Cardiac muscle cell (in vitro differentiated cells and primary cell): ENCODE data around the gene POLR3H. TPM values are rescaled to one million over a fixed set of nuclear protein-coding genes. Genes with fewer than 3 reads are reported as not detected.

Source experiments
- DNase-seq, 2 donors: peaks; one replicate each; pipeline versions ENCODE4 v3.0.0 to v3.0.0-alpha.2; 2010 to 2017; ENCODE audit warnings: low read depth in 1 of 2, low spot score in 1 of 2
- H3K27ac ChIP-seq: fragments of 200-600 bp; sonication (generic); 2 replicates; pipeline ENCODE4 v1.5.1; 2016
- H3K27me3 ChIP-seq: fragments of 200-600 bp; sonication (generic); 2 replicates; pipeline ENCODE4 v1.6.0; 2016; ENCODE audit warnings: control low read depth
- H3K36me3 ChIP-seq: fragments of 200-600 bp; sonication (generic); 2 replicates; pipeline ENCODE4 v1.5.1; 2016; ENCODE audit warnings: control low read depth
- H3K4me1 ChIP-seq: fragments of 200-600 bp; sonication (generic); 2 replicates; pipeline ENCODE4 v1.8.1; 2017; ENCODE audit warnings: low read depth, mild to moderate bottlenecking, mixed run types
- H3K4me3 ChIP-seq: fragments of 200-600 bp; sonication (generic); 2 replicates; pipeline ENCODE4 v1.5.1; 2016; ENCODE audit warnings: mild to moderate bottlenecking
- H3K9me3 ChIP-seq: fragments of 200-600 bp; sonication (generic); 2 replicates; pipeline ENCODE4 v1.5.1; 2017; ENCODE audit warnings: low read depth, mild to moderate bottlenecking, control low read depth
- polyA plus RNA-seq: library from polyadenylated mRNA; unstranded; fragments of >200 nt; fragmentation: Nextera tagmentation; extraction: Ambion mirVana; gene quantifications from 2 replicates; pipeline ENCODE4 v1.2.1, GENCODE V29; 2016
- total RNA-seq: library from RNA; depleted of rRNA; stranded (reverse); fragments of >200 nt; gene quantifications from 2 replicates; pipeline ENCODE4 v1.2.3, GENCODE V29; 2016
- TF ChIP-seq, protein P1 (sequence below): IDR thresholded peaks from 2 replicates; pipeline ENCODE4 v1.5.1; 2012; ENCODE audit warnings: low read depth, mild to moderate bottlenecking, low read length

The POLR3H gene
- total and polyA plus RNA-seq, 2 experiments from 2014 or later = 11.4 to 30.9 TPM

DNA sequence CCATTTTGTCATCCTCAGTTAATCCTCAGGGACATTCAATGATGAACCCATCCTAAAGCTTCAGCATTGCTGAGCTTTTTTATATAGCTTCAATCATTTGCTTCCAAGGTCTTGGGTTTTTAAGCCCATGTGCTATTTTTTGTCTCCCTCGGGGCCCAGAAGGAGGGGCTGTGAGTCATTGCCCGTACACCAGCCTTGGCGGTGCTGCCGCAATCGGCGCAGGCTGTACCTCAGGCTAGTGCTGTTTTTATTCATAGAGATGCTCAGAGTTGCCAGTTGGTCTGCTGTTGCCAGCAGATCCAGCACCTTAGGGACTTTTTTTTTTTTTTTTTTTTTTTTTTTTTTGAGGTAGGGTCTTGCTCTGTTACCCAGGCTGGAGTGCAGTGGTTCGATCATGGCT is 39.9 kb downstream of the POLR3H start:
- H3K36me3 ChIP-seq = peaks cover 36% of the 10 kb centered on the region
- no peak overlapping the region for H3K27ac ChIP-seq
- peak in 1 of 2 donors; percentile 48 for DNase-seq
- no peaks in the 10 kb centered on the region for H3K4me1 ChIP-seq
- H3K9me3 ChIP-seq = no peaks in the 10 kb centered on the region
- no peak overlapping the region for H3K4me3 ChIP-seq
- TF ChIP-seq, protein P1, sequence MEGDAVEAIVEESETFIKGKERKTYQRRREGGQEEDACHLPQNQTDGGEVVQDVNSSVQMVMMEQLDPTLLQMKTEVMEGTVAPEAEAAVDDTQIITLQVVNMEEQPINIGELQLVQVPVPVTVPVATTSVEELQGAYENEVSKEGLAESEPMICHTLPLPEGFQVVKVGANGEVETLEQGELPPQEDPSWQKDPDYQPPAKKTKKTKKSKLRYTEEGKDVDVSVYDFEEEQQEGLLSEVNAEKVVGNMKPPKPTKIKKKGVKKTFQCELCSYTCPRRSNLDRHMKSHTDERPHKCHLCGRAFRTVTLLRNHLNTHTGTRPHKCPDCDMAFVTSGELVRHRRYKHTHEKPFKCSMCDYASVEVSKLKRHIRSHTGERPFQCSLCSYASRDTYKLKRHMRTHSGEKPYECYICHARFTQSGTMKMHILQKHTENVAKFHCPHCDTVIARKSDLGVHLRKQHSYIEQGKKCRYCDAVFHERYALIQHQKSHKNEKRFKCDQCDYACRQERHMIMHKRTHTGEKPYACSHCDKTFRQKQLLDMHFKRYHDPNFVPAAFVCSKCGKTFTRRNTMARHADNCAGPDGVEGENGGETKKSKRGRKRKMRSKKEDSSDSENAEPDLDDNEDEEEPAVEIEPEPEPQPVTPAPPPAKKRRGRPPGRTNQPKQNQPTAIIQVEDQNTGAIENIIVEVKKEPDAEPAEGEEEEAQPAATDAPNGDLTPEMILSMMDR = no peak
- H3K27me3 ChIP-seq = no peaks in the 10 kb centered on the region

DNA sequence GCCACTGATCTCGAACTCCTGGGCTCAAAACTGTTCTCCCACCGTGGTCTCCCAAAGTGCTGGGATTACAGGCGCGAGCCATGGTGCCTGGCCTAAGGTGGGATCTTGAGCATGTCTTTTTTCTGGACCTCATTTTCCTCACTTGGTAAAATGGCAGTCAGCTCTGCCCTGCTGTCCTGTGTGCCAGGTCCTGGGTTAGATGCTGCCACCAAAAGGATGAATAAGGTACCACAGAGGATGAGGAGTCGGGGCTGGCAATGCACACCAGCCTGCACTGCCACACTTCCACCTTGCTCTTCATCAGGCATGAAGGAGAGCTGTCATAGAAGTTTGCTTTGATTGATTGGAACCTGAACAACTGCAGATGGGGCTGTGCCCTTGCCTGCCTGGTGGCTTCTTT is 43.1 kb downstream of the POLR3H start:
- Histone ChIP-seq H3K27ac (no peak overlapping the region), H3K4me3 (no peak overlapping the region), H3K4me1 (no peaks in the 10 kb centered on the region), H3K9me3 (no peaks in the 10 kb centered on the region), H3K36me3 (peaks cover 28% of the 10 kb centered on the region), H3K27me3 (no peaks in the 10 kb centered on the region)
- DNase-seq = no peak
- TF ChIP-seq, protein P1 = peak; percentile 10

DNA sequence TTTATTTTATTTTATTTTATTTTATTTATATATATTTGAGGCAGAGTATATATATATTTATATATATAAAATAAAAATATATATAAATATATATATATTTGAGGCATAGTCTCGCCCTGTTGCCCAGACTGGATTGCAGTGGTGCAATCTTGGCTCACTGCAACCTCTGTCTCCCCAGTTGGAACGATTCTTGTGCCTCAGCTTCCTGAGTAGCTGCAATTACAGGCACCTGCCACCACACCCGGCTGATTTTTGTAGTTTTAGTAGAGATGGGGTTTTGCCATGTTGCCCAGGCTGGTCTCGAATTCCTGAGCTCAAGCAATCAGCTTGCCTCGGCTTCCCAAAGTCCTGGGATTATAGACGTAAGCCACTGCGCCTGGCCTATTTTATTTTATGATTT is 44.0 kb downstream of the POLR3H start:
- Histone ChIP-seq H3K27me3 (no peaks in the 10 kb centered on the region), H3K9me3 (no peaks in the 10 kb centered on the region), H3K4me3 (no peak overlapping the region), H3K36me3 (peaks cover 28% of the 10 kb centered on the region), H3K27ac (no peak overlapping the region), H3K4me1 (no peaks in the 10 kb centered on the region)
- TF ChIP-seq, protein P1 = no peak
- DNase-seq = no peak

DNA sequence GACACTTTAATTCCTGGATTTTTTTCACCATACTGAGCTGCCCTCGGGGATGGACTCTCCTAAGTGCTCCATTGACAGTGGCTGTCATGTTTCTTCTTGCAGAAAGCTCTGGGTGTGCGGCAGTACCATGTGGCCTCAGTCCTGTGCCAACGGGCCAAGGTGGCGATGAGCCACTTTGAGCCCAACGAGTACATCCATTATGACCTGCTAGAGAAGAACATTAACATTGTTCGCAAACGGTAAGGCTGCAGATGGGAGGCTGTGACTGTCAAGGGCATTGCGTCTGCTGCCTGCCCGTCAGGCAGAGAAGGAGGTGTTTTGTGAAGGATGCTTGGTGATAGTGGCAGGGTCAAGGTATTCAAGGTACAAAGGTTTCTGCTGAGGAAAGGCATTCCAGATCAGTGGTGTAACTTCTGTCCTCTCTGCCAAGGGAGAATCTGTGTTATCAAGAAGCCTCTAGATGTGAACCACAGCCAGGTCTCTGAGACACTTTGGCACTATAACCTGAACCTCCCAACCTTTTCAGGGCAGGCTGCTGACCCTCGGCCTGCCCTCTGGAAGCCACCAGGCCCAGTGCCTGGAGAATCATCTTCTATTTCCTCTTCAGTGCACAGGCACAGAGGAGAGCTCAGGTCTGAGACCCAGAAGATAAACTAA is 44.5 kb downstream of the POLR3H start:
- no peak overlapping the region for H3K4me3 ChIP-seq
- H3K9me3 ChIP-seq = no peaks in the 10 kb centered on the region
- H3K27ac ChIP-seq = no peak overlapping the region
- TF ChIP-seq, protein P1 = no peak
- H3K36me3 ChIP-seq = peaks cover 28% of the 10 kb centered on the region
- no peak for DNase-seq
- H3K4me1 ChIP-seq = no peaks in the 10 kb centered on the region
- no peaks in the 10 kb centered on the region for H3K27me3 ChIP-seq

DNA sequence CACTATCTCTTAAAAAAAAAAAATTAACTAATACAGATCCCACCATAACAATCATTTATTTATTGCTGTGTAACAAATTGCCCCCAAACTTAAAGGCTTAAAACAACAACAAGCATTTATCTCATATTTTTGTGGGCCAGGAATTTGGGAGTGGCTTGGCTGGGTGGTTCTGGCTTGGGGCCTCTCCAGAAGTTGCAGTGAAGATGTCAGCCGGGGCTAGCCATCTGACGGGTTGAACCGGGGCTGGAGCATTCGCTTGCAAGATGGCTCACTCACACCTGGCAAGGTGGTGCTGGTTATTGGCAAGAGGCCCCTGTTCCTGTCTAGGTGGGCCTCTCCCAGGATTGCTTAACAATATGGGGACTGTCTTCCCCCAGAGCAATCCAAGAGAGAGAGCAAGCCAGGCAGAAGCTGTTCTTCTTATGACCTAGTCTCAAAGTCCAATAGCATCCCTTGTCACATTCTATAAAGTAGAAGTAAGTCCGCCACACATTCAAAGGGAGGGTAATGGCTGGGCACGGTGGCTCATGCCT is 45.9 kb downstream of the POLR3H start:
- H3K27ac ChIP-seq = peak overlapping the region; percentile 34
- H3K36me3 ChIP-seq = peaks cover 22% of the 10 kb centered on the region
- H3K4me3 ChIP-seq = no peak overlapping the region
- no peaks in the 10 kb centered on the region for H3K27me3 ChIP-seq
- no peaks in the 10 kb centered on the region for H3K9me3 ChIP-seq
- H3K4me1 ChIP-seq = no peaks in the 10 kb centered on the region
- DNase-seq = peak in 1 of 2 donors; percentile 26
- TF ChIP-seq, protein P1 = no peak
